GM21381 (cell line): ENCODE measurements around the gene P3H2.
"Not testable (repeated sequence)": the region's sequence is repeated elsewhere in the genome, so short reads cannot be mapped to it uniquely, and the experiment has no call there.

Experiments
- ATAC-seq: cut with Tn5 transposase; IDR thresholded peaks from one replicate; pipeline ENCODE4 v1.9.1; 2021; ENCODE audit warnings: mild to moderate bottlenecking, moderate library complexity; ENCODE audit not compliant: unreplicated experiment

Gene P3H2

GRCh38 chr3:189990826-189991225 lies 129.9 kb downstream of the P3H2 start:
- no peak for ATAC-seq

DNA sequence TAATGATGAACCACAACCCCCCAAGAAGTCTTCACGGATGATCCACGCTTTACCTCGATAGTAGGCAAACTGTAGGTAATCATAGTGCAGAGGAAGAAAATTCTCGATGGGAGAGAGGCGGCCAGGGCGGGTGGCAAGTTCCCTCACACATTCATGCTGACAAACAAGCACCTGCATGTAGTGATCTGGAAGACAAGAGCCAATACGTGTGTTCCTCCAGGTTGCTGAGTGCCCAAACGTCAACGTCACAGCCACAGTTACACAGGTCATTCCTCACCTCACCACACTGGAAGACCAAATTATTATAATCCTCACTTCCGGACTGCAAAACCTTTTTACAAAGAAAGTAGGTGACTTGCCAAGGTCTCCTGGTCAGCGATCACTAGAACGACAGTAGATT lies 131.8 kb downstream of the P3H2 start:
- ATAC-seq, result no peak

GRCh38 chr3:189988322-189988721 lies 132.4 kb downstream of the P3H2 start:
- no peak for ATAC-seq

GRCh38 chr3:189985948-189986347 lies 134.7 kb downstream of the P3H2 start:
- no peak for ATAC-seq

DNA sequence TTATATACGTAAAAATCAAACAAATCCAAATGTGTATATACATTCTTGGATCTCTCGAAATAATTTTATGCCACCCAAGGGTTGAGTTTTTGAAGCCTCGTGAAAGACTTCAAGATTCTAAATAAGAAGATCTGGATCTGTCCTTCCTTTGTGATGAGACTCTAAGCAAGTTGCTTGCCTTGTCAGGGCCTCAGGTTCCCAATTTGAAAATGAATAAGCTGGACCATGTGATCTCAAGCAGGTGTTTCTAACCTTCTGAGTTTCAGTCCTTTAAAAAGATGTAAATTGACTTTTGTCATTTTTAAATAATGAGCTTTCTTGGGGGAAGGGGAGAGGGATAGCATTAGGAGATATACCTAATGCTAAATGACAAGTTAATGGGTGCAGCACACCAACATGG lies 137.1 kb downstream of the P3H2 start:
- no peak for ATAC-seq

DNA sequence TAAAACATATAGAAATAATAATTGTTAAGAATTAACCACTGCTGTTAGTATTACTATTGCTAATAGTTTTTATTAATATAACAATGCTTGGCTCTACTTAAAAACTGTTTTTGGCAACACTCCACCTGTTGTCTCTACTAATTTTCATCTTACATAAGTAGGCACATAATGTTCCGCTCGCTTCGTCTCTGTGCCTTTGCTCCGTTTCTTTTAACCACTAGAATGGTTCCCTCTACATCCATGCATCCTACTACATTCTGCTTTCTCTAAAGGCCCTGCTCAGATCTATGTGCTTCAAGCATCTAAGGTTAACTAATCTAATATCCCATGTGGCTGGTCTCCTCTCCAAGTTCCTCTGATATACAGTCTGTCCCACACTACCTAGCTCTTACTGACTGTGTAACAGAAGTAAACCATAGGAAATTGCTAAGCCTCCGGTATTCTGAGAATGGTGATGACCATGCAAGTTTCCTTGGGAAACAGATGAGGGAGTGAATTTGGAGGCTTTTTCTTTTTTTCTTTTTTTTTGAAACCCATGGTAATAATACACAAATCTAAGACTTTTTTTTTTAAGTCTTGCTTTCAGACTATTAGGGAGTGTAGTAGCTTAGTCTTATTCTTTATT lies 138.3 kb downstream of the P3H2 start:
- no peak for ATAC-seq

DNA sequence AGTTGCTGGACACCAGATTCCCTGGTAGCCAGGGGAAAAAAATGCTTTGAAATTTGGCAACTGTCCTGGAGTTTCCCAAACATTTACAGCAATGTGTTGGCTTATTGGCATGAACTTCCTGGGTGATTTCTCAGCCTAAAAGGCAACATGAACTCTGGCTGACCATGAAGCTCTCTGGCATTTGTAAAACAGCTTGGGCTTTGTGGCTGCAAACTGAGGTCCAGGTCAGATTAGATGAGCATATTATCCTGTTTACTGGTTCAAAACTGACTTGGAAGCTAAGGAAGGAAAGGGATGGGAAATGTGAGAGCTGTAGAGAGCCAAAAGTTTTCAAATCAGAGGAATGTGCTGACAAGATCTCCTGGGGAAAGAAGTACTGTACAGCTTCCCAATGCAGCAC lies 139.0 kb downstream of the P3H2 start:
- ATAC-seq, result no peak

DNA sequence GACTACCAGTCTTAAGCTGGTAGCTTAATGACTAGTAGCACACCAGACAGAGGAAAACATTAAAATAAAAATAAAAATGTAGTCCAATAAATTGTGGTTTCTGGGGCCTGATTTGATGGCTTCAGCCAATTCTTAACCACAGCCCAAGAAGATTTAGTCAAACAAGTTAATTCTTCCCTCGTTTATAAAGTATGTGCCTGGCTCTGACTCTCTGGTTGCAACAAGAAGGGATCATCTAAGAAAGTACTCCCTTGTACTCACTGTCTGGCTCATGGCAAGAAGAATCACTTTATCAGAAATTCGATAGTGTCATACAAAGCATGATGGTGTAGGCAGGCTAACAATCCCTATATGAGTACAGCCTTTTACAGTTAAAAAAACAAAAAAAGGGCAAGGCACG lies 141.9 kb downstream of the P3H2 start:
- ATAC-seq, result no peak

DNA sequence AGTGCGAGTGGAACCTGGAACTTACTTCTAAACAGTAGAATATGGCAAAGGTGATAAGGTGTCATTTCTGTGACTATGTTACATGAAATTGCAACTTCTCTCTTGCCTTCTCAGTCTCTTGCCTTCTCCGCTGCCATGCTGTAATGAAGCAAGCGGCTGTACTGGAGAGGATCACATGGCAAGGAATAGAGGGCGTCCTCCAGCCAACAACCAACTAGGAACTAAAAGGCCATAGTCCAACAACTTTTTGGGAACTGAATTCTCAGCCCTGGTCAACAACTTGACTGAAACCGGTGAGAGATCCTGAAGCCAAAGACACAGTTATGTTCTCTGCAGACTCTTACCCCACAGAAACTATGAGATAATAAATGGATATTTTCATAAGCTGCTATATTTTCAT lies 143.5 kb downstream of the P3H2 start:
- no peak for ATAC-seq

GRCh38 chr3:189975391-189975990 lies 145.2 kb downstream of the P3H2 start:
- ATAC-seq, result no peak

DNA sequence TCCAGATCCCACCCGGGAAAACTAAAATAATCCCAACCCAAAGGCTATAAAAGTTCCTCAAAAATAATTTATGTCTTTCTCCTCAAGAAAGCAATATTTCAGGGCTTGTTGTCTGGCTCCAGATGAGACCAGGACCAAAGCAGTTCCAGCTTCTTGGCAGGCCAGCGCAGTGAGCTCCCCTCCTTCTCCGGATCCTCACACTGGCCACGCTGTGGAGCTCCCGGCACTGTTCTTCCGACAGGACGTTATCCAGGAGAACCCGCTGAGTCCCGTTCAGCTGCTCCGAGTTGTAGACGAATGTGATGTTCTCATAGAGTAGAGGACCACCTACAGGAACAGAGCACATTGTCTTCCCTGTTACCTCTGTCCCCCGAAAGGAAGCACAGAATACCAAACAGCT lies 146.3 kb downstream of the P3H2 start:
- no peak for ATAC-seq

- ATAC-seq, result peak; percentile 75
Observed at GRCh38 chr3:189967254-189967865, 153.3 kb downstream of the P3H2 start.

DNA sequence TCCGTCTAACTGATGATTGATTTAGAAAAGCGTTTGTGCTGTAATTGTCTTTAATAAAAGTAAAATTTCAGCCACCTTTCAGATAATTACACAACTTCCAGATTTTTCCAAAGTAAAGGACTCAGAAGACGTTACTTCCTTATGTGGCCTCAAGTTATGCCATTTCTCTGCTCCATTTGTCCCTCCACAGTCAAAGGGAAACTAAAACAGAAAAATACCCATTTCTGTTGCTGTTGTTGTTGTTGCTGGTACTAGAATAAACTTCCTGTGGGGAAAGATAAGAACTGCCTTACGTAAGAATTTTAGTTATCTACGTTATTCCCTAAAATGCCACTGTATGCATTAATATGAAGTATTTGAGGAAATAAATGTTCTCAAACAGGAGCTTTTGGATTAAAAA lies 153.9 kb downstream of the P3H2 start:
- peak; percentile 66 for ATAC-seq

GRCh38 chr3:189964623-189965332 lies 155.9 kb downstream of the P3H2 start:
- ATAC-seq, result no peak

DNA sequence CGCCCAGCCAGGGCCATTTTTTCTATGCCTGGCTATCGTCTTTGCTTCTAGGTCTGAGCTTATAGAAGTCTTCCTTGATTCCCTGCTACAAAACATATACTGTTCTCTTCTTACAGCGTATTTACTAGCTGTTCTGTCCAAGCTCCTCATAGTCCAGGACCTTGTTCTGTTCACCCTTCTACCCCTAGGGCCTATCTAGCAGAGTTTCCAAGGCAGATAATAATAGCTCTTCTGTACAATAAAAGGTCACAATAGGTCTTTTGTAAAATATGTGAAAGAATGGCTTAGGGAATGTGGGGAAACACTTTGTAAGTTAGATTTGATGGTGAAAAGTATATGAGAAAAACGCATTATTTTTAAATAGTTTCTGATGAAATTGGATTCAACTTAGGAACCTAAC lies 158.2 kb downstream of the P3H2 start:
- ATAC-seq, result no peak

GRCh38 chr3:189961522-189962161 lies 159.1 kb downstream of the P3H2 start:
- ATAC-seq, result peak; percentile 72

DNA sequence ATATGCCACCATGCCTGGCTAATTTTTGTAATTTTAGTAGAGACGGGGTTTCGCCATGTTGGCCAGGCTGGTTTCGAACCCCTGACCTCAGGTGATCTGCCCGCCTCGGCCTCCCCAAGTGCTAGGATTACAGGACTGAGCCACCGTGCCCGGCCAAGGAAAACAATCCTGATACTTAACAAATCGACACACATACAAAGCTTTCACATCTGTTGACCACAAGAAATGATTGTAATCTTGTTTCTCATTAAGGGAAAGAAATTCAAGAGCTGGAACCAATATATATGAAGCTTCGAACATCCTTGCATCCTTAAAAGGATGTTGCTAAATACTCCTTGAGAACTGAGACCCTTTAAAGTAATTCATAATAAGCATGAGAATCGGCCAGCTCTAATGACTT lies 159.6 kb downstream of the P3H2 start:
- not testable (repeated sequence) for ATAC-seq

GRCh38 chr3:189954733-189955665 lies 165.7 kb downstream of the P3H2 start:
- ATAC-seq, result no peak

- no peak for ATAC-seq
Observed at GRCh38 chr3:189953551-189953950, 167.1 kb downstream of the P3H2 start.

GRCh38 chr3:189952272-189952671 lies 168.4 kb downstream of the P3H2 start:
- no peak for ATAC-seq
